Spleen (tissue), 7 donors: ENCODE measurements around the gene STN1.

Experiments
- CTCF ChIP-seq, 11 experiments: fragments of 200-600 bp in 7 of 11; fragments of 450-650 bp in 4 of 11; sonication (generic) in 4 of 11; IDR thresholded peaks in 8 of 11; conservative IDR thresholded peaks in 3 of 11; 1 replicate in 7 of 11; 2 replicates in 4 of 11; pipeline versions ENCODE4 v1.4.0 to v1.8.0; 2016 to 2021; ENCODE audit warnings: antibody characterized with exemption in 11 of 11, inconsistent platforms in 4 of 11, mild to moderate bottlenecking in 1 of 11
- POLR2AphosphoS5 ChIP-seq, 3 donors: sonication (generic); formaldehyde crosslinking; IDR thresholded peaks; one replicate each; pipeline ENCODE4 v1.5.1; 2017; ENCODE audit warnings: antibody characterized with exemption in 3 of 3
- donor health status: DM: no; HTN: no; CAD: no; lungs with moderate emphysema.
- donor health status: DM: no; HTN: no; CAD: no.
- donor health status: DM: no; HTN: no; CAD: no.

DNA sequence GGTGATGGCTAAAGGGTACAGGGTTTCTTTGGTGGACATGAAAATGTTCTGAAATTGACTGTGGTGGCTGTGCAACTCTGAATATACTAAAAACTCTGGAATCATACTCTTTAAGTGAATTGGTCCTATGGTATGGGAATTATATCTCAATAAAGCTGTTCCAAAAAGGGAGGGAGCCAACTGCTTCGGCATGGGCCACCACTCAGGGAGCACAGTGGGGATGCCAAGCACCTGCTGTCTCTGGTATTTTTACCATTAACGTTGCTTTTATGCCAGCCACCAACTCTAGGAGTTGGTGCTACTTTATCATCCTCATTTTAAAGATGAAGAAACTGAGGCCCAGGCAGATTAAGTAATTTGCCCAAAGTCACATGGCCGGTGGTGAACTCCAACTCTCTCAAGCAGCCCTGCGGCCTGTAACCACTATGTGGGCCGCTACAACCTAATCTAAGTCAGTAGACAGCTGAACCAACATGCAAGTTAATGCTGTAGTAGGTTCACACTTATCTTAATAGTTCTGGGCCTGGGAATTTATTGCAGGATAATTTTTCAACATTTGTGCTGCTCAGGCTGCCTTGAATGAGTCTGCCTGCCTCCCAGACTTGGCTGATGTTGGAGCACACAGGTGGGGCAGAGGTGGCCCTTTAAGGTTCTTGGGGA lies 83.4 kb downstream of the STN1 start:
- TF ChIP-seq POLR2AphosphoS5 (IDR thresholded peaks at IDR 0.05), result no peak
- TF ChIP-seq CTCF (IDR thresholded peaks at IDR 0.05 in 8 of 11, conservative IDR thresholded peaks at IDR 0.05 in 3 of 11), result no peak
